HCT116 (cell line): ENCODE results near the gene RBM38. TPM values are rescaled to one million over a fixed set of nuclear protein-coding genes. Genes with fewer than 3 reads are reported as not detected.

Source experiments
- ATAC-seq: fragments of 200-7000 bp; cut with Tn5 transposase; 2 replicates; pipeline ENCODE4 v1.9.1; 2020; ENCODE audit warnings: mild to moderate bottlenecking, moderate library complexity
- BruUV-seq: library from RNA; stranded (reverse); fragments of 400-500 nt; replicated peaks from 2 replicates; lab custom pipeline; 2021; lab: Mats Ljungman, UMichigan
- CTCF ChIA-PET: fragments of 300-600 bp; sonication (Branson Sonifier 250); formaldehyde crosslinking; loops from one replicate; lab custom pipeline; 2021; ENCODE audit warnings: antibody characterized with exemption; lab: Charles Lee
- POLR2A ChIA-PET: fragments of 300-600, 350-600 bp; sonication (Branson Sonifier 250); formaldehyde crosslinking; loops from one replicate; lab custom pipeline; 2021; ENCODE audit warnings: antibody characterized with exemption; lab: Charles Lee
- RAD21 ChIA-PET, 2 experiments: fragments of 300-600 bp; sonication (Branson Sonifier 250); formaldehyde crosslinking; loops; one replicate each; lab custom pipeline; 2023; ENCODE audit warnings: low total read pairs in 2 of 2; ENCODE audit not compliant: uncharacterized antibody in 2 of 2, unreplicated experiment in 2 of 2, low non-redundant PET in 1 of 2; lab: Charles Lee
- DNase-seq: peaks from one replicate; pipeline ENCODE4 v3.0.0-alpha.2; 2010; ENCODE audit warnings: low read depth, low spot score
- H2AFZ ChIP-seq: fragments of 200-600 bp; shearing (Covaris generic), sonication (generic); 2 replicates; pipeline ENCODE4 v1.6.1; 2017; ENCODE audit warnings: low read depth, mixed run types, mixed read lengths, antibody characterized with exemption, low read length; ENCODE audit not compliant: poor library complexity, severe bottlenecking
- H3K27ac ChIP-seq: 2 replicates; pipeline ENCODE4 v1.5.1; 2012; ENCODE audit warnings: low read depth, low read length
- H3K27me3 ChIP-seq: fragments of 200-600 bp; sonication (generic); 2 replicates; pipeline ENCODE4 v1.6.1; 2016; ENCODE audit warnings: mixed run types, low read length, mixed read lengths; ENCODE audit not compliant: insufficient read depth
- H3K36me3 ChIP-seq, 2 experiments: fragments of 200-500 bp in 1 of 2; fragments of 200-600 bp in 1 of 2; sonication (Bioruptor generic) in 1 of 2; sonication (generic) in 1 of 2; 2 replicates each; pipeline versions ENCODE4 v1.5.1 to v1.6.1; 2014 to 2016; ENCODE audit warnings: low read length in 2 of 2, inconsistent platforms in 1 of 2, mixed read lengths in 1 of 2, mixed run types in 1 of 2; ENCODE audit not compliant: insufficient read depth in 2 of 2, control insufficient read depth in 1 of 2
- H3K4me1 ChIP-seq, 2 experiments: fragments of 200-600 bp in 1 of 2; sonication (generic) in 1 of 2; 2 replicates each; pipeline versions ENCODE4 v1.5.1 to v1.6.1; 2012 to 2017; ENCODE audit warnings: low read length in 2 of 2, inconsistent platforms in 1 of 2, mild to moderate bottlenecking in 1 of 2, mixed read lengths in 1 of 2, mixed run types in 1 of 2, moderate library complexity in 1 of 2; ENCODE audit not compliant: insufficient read depth in 2 of 2, control insufficient read depth in 1 of 2
- H3K4me2 ChIP-seq: fragments of 200-600 bp; sonication (generic); 2 replicates; pipeline ENCODE4 v1.6.1; 2017; ENCODE audit warnings: mixed run types, low read length, mixed read lengths
- H3K4me3 ChIP-seq, 2 experiments: fragments of 200-600 bp in 1 of 2; sonication (generic) in 1 of 2; replicated peaks in 1 of 2; 2 replicates each; pipeline ENCODE4 v1.5.1; 2011 to 2016; ENCODE audit warnings: low read length in 2 of 2, control low read depth in 1 of 2, low read depth in 1 of 2, mild to moderate bottlenecking in 1 of 2, mixed read lengths in 1 of 2, mixed run types in 1 of 2
- H3K79me2 ChIP-seq: fragments of 200-600 bp; sonication (generic); 2 replicates; pipeline ENCODE4 v1.6.1; 2017; ENCODE audit warnings: mild to moderate bottlenecking, mixed run types, low read length, moderate library complexity, mixed read lengths; ENCODE audit not compliant: insufficient read depth
- H3K9ac ChIP-seq: fragments of 200-600 bp; sonication (generic); 2 replicates; pipeline ENCODE4 v1.6.1; 2016; ENCODE audit warnings: low read length, mixed read lengths
- H3K9me2 ChIP-seq: fragments of 200-600 bp; sonication (generic), shearing (Covaris generic); 2 replicates; pipeline ENCODE4 v1.6.1; 2017; ENCODE audit warnings: mixed run types, mild to moderate bottlenecking, moderate library complexity; ENCODE audit not compliant: insufficient read depth
- H3K9me3 ChIP-seq, 2 experiments: fragments of 200-500 bp in 1 of 2; fragments of 200-600 bp in 1 of 2; sonication (Bioruptor generic) in 1 of 2; sonication (generic) in 1 of 2; 2 replicates each; pipeline ENCODE4 v1.6.1; 2014 to 2017; ENCODE audit warnings: low read length in 2 of 2, mixed read lengths in 2 of 2, inconsistent platforms in 1 of 2, low read depth in 1 of 2, mild to moderate bottlenecking in 1 of 2, mixed run types in 1 of 2, moderate library complexity in 1 of 2; ENCODE audit not compliant: control insufficient read depth in 1 of 2, insufficient read depth in 1 of 2
- H4K20me1 ChIP-seq: fragments of 200-600 bp; sonication (generic), shearing (Covaris generic); 2 replicates; pipeline ENCODE4 v1.6.1; 2017; ENCODE audit warnings: mixed run types, mild to moderate bottlenecking, moderate library complexity; ENCODE audit not compliant: insufficient read depth
- CBX3 ChIP-seq: IDR thresholded peaks from 2 replicates; pipeline ENCODE4 v1.6.1; 2012; ENCODE audit warnings: low read depth
- CEBPB ChIP-seq: IDR thresholded peaks from 2 replicates; pipeline ENCODE4 v1.6.1; 2012; ENCODE audit warnings: low read depth
- ELF1 ChIP-seq: IDR thresholded peaks from 2 replicates; pipeline ENCODE4 v1.6.1; 2012; ENCODE audit warnings: low read depth, borderline replicate concordance
- EZH2 ChIP-seq: fragments of 200-600 bp; sonication (generic); IDR thresholded peaks from 2 replicates; pipeline ENCODE4 v1.6.1; 2017; ENCODE audit warnings: antibody characterized with exemption, mixed run types
- EZH2phosphoT487 ChIP-seq: fragments of 200-600 bp; IDR thresholded peaks from 2 replicates; pipeline ENCODE4 v1.6.1; 2018; ENCODE audit warnings: antibody characterized with exemption, borderline replicate concordance
- POLR2A ChIP-seq: IDR thresholded peaks from 2 replicates; pipeline ENCODE4 v1.7.0; 2011; ENCODE audit warnings: borderline replicate concordance; ENCODE audit not compliant: insufficient read depth, insufficient read length; ENCODE audit errors: extremely low read depth
- POLR2AphosphoS5 ChIP-seq: IDR thresholded peaks from 2 replicates; pipeline ENCODE4 v1.6.1; 2011; ENCODE audit warnings: mild to moderate bottlenecking, low read depth, low read length, moderate library complexity
- RAD21 ChIP-seq: IDR thresholded peaks from 2 replicates; pipeline ENCODE4 v1.6.1; 2012; ENCODE audit warnings: low read depth, mild to moderate bottlenecking
- REST ChIP-seq: IDR thresholded peaks from 2 replicates; pipeline ENCODE4 v1.6.1; 2012; ENCODE audit warnings: low read depth
- SIN3A ChIP-seq: IDR thresholded peaks from 2 replicates; pipeline ENCODE4 v1.6.1; 2012; ENCODE audit warnings: low read depth
- SP1 ChIP-seq: IDR thresholded peaks from 2 replicates; pipeline ENCODE4 v1.6.1; 2012; ENCODE audit warnings: low read depth
- TCF7L2 ChIP-seq: IDR thresholded peaks from 2 replicates; pipeline ENCODE4 v1.7.0; 2011; ENCODE audit warnings: borderline replicate concordance, inconsistent platforms; ENCODE audit not compliant: insufficient read depth, insufficient read length; ENCODE audit errors: extremely low read depth
- YY1 ChIP-seq: IDR thresholded peaks from 2 replicates; pipeline ENCODE4 v1.6.1; 2011; ENCODE audit warnings: low read length, low read depth, moderate library complexity, mild to moderate bottlenecking; ENCODE audit not compliant: insufficient replicate concordance; ENCODE audit errors: extremely low read depth
- ZNF274 ChIP-seq: fragments of 200-500 bp; sonication (Bioruptor generic); IDR thresholded peaks from 2 replicates; pipeline ENCODE4 v1.6.1; 2014; ENCODE audit warnings: mild to moderate bottlenecking, low read depth, low read length, inconsistent platforms
- intact Hi-C: fragments of 100-400 bp; cut with micrococcal nuclease; formaldehyde crosslinking; loops from 2 replicates; pipeline ENCODE4 v1.10.0; 2022
- total RNA-seq: library from RNA; stranded (reverse); gene quantifications from one replicate; pipeline ENCODE4 v1.2.1, GENCODE V29; 2021; ENCODE audit not compliant: unreplicated experiment
- TF ChIP-seq, protein P1 (sequence below): IDR thresholded peaks from 2 replicates; pipeline ENCODE4 v1.6.1; 2011; ENCODE audit warnings: mild to moderate bottlenecking, low read length, moderate library complexity; ENCODE audit not compliant: insufficient replicate concordance; ENCODE audit errors: extremely low read depth
- TF ChIP-seq, protein P2 (sequence below): IDR thresholded peaks from 2 replicates; pipeline ENCODE4 v1.6.1; 2012
- TF ChIP-seq, protein P3 (sequence below), 3 experiments: fragments of 200-600 bp in 1 of 3; sonication (generic) in 1 of 3; IDR thresholded peaks in 2 of 3; conservative IDR thresholded peaks in 1 of 3; 2 replicates each; pipeline ENCODE4 v1.5.1; 2012 to 2017; ENCODE audit warnings: low read depth in 2 of 3, low read length in 2 of 3, antibody characterized with exemption in 1 of 3, borderline replicate concordance in 1 of 3, control low read depth in 1 of 3, mild to moderate bottlenecking in 1 of 3, mixed read lengths in 1 of 3, mixed run types in 1 of 3, moderate library complexity in 1 of 3; ENCODE audit not compliant: insufficient read depth in 1 of 3

RBM38 gene
- total RNA-seq, 1 experiment from 2014 or later: 36.2 TPM

- no peak overlapping the region for H3K27ac ChIP-seq
- ChIA-PET CTCF (no interaction called here), POLR2A (no interaction called here), RAD21 (no interaction called here)
- intact Hi-C loops: no loop called here
- H3K4me2 ChIP-seq: no peak overlapping the region
- H3K9me2 ChIP-seq: no peaks in the 10 kb centered on the region
- no peaks in the 10 kb centered on the region for H3K27me3 ChIP-seq
- H3K79me2 ChIP-seq: peaks cover 3% of the 10 kb centered on the region; the same call in 1 of the 2 replicates
- no peaks in the 10 kb centered on the region for H3K4me1 ChIP-seq
- peaks cover 7% of the 10 kb centered on the region; the same call in 1 of the 2 replicates for H4K20me1 ChIP-seq
- ATAC-seq (no peak), DNase-seq (no peak)
- no TSS peak for BruUV-seq
- H2AFZ ChIP-seq: no peak overlapping the region
- peaks cover 38 to 49% of the 10 kb centered on the region in 2 experiments; a peak in 3 of 4 replicates for H3K36me3 ChIP-seq
- H3K9me3 ChIP-seq: no peaks in the 10 kb centered on the region
- H3K4me3 ChIP-seq: no peak overlapping the region
- no peak overlapping the region for H3K9ac ChIP-seq
- no peak for TF ChIP-seq EZH2phosphoT487
- TF ChIP-seq RAD21: no peak
- no peak for TF ChIP-seq TCF7L2
- no peak for TF ChIP-seq POLR2AphosphoS5
- no peak for TF ChIP-seq REST
- TF ChIP-seq POLR2A: no peak
- no peak for TF ChIP-seq CEBPB
- TF ChIP-seq SIN3A: no peak
- TF ChIP-seq ELF1: no peak
- TF ChIP-seq EZH2: no peak
- TF ChIP-seq, protein P1, sequence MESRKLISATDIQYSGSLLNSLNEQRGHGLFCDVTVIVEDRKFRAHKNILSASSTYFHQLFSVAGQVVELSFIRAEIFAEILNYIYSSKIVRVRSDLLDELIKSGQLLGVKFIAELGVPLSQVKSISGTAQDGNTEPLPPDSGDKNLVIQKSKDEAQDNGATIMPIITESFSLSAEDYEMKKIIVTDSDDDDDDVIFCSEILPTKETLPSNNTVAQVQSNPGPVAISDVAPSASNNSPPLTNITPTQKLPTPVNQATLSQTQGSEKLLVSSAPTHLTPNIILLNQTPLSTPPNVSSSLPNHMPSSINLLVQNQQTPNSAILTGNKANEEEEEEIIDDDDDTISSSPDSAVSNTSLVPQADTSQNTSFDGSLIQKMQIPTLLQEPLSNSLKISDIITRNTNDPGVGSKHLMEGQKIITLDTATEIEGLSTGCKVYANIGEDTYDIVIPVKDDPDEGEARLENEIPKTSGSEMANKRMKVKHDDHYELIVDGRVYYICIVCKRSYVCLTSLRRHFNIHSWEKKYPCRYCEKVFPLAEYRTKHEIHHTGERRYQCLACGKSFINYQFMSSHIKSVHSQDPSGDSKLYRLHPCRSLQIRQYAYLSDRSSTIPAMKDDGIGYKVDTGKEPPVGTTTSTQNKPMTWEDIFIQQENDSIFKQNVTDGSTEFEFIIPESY: no peak
- TF ChIP-seq, protein P2, sequence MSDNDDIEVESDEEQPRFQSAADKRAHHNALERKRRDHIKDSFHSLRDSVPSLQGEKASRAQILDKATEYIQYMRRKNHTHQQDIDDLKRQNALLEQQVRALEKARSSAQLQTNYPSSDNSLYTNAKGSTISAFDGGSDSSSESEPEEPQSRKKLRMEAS: no peak
- TF ChIP-seq, protein P3, sequence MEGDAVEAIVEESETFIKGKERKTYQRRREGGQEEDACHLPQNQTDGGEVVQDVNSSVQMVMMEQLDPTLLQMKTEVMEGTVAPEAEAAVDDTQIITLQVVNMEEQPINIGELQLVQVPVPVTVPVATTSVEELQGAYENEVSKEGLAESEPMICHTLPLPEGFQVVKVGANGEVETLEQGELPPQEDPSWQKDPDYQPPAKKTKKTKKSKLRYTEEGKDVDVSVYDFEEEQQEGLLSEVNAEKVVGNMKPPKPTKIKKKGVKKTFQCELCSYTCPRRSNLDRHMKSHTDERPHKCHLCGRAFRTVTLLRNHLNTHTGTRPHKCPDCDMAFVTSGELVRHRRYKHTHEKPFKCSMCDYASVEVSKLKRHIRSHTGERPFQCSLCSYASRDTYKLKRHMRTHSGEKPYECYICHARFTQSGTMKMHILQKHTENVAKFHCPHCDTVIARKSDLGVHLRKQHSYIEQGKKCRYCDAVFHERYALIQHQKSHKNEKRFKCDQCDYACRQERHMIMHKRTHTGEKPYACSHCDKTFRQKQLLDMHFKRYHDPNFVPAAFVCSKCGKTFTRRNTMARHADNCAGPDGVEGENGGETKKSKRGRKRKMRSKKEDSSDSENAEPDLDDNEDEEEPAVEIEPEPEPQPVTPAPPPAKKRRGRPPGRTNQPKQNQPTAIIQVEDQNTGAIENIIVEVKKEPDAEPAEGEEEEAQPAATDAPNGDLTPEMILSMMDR (IDR thresholded peaks at IDR 0.05 in 2 of 3, conservative IDR thresholded peaks at IDR 0.05 in 1 of 3; ENCODE audit: borderline replicate concordance in 1 of 3, insufficient read depth in 1 of 3, low read depth in 2 of 3, low read length in 2 of 3): no peak
- no peak for TF ChIP-seq ZNF274
- TF ChIP-seq SP1: no peak
- no peak for TF ChIP-seq YY1
- TF ChIP-seq CBX3: no peak
These were observed 13.8 kb upstream of the RBM38 start for GRCh38 chr20:57377350-57377749.
